Endothelial cell of umbilical vein (primary cell): ENCODE results near the gene WDPCP.

Experiments used
- MYC ChIP-seq: IDR thresholded peaks from one replicate; pipeline ENCODE4 v1.6.1; 2011; ENCODE audit warnings: mild to moderate bottlenecking, low read depth, low read length
- POLR2A ChIP-seq: IDR thresholded peaks from 2 replicates; pipeline ENCODE4 v1.6.1; 2012; ENCODE audit warnings: low read depth, mild to moderate bottlenecking, control low read depth, low read length

GRCh38 chr2:63435070-63435469 is 153.2 kb downstream of the WDPCP start:
- no peak for TF ChIP-seq MYC
- no peak for TF ChIP-seq POLR2A
